GM18907 (cell line): ENCODE data around the gene TMEM234.

Experiments used
- ATAC-seq: cut with Tn5 transposase; IDR thresholded peaks from one replicate; pipeline ENCODE4 v1.9.1; 2021; ENCODE audit warnings: mild to moderate bottlenecking, moderate library complexity; ENCODE audit not compliant: unreplicated experiment

TMEM234 gene

GRCh38 chr1:32180186-32181060, 41.7 kb downstream of the TMEM234 start:
- ATAC-seq = peak; percentile 35

- peak; percentile 82 for ATAC-seq
Observed at GRCh38 chr1:32179443-32180185, 42.5 kb downstream of the TMEM234 start, which contains the start of gene TXLNA. TXLNA (plus strand) TSS chr1:32179675; CDS start chr1:32180346, 671 bp downstream.

GRCh38 chr1:32179193-32179442, 43.0 kb downstream of the TMEM234 start:
- no peak for ATAC-seq

GRCh38 chr1:32178380-32179192, 43.6 kb downstream of the TMEM234 start:
- ATAC-seq = no peak

- ATAC-seq = no peak
Observed at GRCh38 chr1:32172621-32173245, 49.4 kb downstream of the TMEM234 start.

GRCh38 chr1:32170991-32171390, 51.2 kb downstream of the TMEM234 start:
- no peak for ATAC-seq
